DMS79 treated with DMSO at 0.1 percent for 48 hours (cell line): ENCODE results near the gene YWHAQ.
"Not testable (repeated sequence)": the region's sequence is repeated elsewhere in the genome, so short reads cannot be mapped to it uniquely, and the experiment has no call there.

Source experiments
- DNase-seq: peaks from one replicate; lab custom pipeline; 2025; lab: John Stamatoyannopoulos, UW

The YWHAQ gene

DNA sequence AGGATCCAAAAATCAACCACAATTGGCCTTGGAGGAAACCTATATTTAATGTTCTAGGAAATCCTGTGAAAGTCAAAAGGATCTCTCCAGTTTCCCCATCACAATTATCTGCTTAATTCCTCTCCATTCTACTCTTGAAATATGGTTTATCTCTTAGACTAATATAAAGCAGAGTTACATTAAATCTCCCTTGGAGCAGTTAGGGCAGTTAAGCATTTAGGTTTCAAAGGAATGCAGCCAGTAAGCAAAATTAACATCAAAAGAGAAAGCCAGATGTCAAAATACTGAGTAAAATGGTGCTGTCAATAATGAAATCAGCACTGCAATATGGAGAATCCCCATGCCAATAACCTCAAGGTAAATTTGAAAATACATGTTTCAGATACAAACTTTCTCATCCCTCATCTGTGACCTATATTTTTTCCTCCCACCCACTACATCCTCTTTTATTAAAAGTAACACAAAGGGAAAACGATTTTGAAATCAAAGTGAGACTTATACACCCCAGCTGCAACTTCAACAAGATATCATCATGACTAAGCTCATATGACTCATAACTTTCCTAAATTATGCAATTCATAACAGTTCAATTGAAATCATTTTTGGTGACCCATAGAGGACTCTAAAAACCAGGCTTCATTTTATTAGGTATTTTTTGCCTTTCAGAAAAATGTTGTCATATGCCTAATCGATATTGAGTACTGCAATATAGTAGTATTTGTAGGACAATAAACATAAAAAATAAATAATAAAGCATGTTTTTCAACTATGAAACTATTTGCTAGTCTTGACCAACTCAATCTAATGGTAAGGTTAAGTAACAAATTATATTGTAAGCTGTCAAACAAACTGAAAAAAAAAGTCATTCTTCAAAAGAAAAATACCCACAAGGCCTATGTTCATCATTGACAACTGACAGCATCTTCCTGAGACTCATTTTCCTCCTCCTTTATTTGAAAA lies 78.3 kb downstream of the YWHAQ start:
- no peak for DNase-seq

DNA sequence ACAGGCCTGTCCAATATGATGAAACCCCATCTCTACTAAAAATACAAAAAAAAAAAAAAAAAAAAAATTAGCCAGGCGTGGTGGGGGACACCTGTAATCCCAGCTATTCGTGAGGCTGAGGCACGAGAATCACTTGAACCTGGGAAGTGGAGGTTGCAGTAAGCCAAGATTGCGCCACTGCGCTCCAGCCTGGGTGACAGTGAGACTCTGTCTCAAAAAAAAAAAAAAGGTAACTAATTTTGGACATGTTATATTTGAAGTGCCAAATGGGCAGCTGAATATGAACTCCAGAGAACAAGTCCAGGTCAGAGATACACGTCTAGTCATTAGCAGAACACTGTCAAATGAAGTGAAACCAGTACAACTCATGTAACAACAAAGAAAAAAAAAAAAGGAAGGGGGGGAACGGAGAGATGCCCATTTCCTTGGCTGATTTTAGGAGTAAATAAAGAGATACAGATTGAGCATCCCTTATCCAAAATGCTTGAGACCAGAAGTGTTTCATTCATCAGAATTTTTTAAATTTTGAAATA lies 79.9 kb downstream of the YWHAQ start:
- DNase-seq, result not testable (repeated sequence)

GRCh38 chr2:9549420-9549819 lies 81.4 kb downstream of the YWHAQ start:
- no peak for DNase-seq

DNA sequence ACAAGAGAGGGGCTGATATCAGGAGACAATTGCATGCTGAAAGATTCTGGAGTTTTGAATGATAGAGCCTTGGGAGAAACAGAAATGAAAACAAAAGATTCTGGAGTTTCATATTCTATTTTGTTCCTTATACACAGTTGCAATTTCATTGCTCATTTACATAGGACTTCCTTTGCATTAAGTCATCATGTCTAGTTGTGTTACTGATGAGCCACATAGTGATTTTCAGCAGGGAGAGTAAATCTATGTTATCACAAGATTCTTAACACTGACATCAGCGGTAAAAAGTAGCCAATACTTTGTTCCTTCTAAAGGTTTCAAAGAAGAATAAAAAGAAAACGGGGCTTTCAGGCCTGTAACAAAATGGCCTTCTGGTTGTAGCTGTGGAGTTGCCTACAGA lies 82.3 kb downstream of the YWHAQ start:
- no peak for DNase-seq

GRCh38 chr2:9547262-9547991 lies 83.4 kb downstream of the YWHAQ start:
- DNase-seq, result no peak

- no peak for DNase-seq
These were observed 85.3 kb downstream of the YWHAQ start for GRCh38 chr2:9545502-9545901.

GRCh38 chr2:9543557-9543956 lies 87.2 kb downstream of the YWHAQ start:
- no peak for DNase-seq

GRCh38 chr2:9539531-9539930 lies 91.3 kb downstream of the YWHAQ start:
- DNase-seq, result no peak

- DNase-seq, result no peak
These were observed 92.7 kb downstream of the YWHAQ start for GRCh38 chr2:9538000-9538507.

GRCh38 chr2:9536504-9536903 lies 94.3 kb downstream of the YWHAQ start:
- no peak for DNase-seq

DNA sequence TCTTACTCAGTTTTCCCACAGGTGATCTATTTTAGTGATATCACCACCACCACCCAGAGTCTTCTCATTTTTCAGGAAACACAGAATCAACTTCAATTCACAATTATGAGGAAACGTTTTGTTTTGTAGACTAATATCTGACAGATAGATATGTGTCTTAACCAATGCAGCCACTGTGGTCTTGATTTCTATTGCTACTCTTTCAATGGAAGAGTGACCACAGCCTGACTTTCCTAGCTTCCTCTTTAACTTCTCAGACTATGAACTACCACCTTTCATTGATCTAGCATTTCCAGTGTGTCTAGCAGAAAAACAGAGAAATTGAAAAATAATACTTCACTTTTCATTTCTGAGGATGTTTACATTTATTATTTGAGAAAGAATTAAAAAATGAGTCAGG lies 95.6 kb downstream of the YWHAQ start:
- DNase-seq, result no peak
